AG09319 (cell line): ENCODE results near the gene RBM22.

Experiments used
- DNase-seq: peaks from one replicate; pipeline ENCODE4 v3.0.0-alpha.2; 2010; ENCODE audit warnings: low read depth; ENCODE audit errors: extremely low read depth
- CTCF ChIP-seq: IDR thresholded peaks from 2 replicates; pipeline ENCODE4 v1.5.1; 2011; ENCODE audit warnings: low read depth, mild to moderate bottlenecking, inconsistent platforms, low read length, moderate library complexity

Gene RBM22

DNA sequence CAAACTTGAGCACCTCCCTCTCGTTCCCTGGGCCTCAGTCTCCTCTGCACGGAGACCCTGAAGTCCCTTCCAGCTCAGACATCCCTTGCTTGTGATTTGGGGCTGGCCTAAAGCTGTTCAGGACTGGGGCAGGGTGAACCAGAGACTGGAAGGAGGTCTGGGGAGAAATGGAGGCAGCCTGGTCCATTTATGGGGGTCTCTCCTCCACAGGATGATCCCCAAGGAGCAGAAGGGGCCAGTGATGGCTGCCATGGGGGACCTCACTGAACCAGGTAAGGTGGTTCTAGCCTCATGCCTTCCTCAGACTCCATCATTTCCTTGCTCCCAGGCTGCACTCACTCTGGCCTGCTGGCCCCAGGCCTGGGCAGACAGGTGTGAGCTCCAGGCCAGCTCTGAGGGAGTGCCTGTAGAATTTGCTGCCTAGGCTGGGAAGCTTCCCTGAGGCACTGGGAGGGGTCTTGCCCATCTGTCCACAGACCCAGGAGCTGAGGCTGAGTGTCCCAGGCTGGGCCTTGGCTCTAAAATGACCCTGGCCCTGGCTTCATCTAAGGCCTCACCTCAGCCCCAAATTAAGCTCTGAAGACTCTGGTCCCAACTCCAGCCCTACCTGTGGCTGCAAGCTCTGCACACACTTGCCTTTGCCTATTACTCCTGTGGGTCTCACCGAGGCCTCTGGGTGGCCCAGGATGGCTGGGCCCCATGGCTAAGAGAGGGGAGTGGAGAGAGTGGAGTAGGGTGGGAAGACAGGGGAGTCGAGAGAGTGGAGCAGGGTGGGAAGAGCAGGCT is 37.9 kb downstream of the RBM22 start:
- TF ChIP-seq CTCF: no peak
- no peak for DNase-seq

- no peak for TF ChIP-seq CTCF
- DNase-seq: no peak
These were observed 38.9 kb downstream of the RBM22 start for GRCh38 chr5:150661821-150662596.

- TF ChIP-seq CTCF: no peak
- DNase-seq: no peak
These were observed 39.8 kb downstream of the RBM22 start, which contains the start of gene MYOZ3 for GRCh38 chr5:150661086-150661485. MYOZ3 (plus strand) TSS chr5:150661251; CDS start chr5:150662942, 1,691 bp downstream.

- no peak for TF ChIP-seq CTCF
- no peak for DNase-seq
These were observed 40.6 kb downstream of the RBM22 start for GRCh38 chr5:150660108-150660831.

- TF ChIP-seq CTCF: no peak
- no peak for DNase-seq
These were observed 41.3 kb downstream of the RBM22 start for GRCh38 chr5:150659360-150660107.

DNA sequence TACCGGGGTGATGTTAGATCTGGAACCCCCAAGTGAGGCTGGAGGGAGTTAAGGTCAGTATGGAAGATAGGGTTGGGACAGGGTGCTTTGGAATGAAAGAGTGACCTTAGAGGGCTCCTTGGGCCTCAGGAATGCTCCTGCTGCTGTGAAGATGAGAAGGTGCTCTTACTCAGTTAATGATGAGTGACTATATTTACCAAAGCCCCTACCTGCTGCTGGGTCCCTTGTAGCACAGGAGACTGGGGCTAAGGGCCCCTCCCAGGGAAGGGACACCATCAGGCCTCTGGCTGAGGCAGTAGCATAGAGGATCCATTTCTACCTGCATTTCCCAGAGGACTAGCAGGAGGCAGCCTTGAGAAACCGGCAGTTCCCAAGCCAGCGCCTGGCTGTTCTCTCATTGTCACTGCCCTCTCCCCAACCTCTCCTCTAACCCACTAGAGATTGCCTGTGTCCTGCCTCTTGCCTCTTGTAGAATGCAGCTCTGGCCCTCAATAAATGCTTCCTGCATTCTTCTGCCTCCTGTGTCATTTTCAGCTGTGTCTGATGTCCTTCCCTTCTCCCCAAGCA is 42.1 kb downstream of the RBM22 start:
- no peak for DNase-seq
- TF ChIP-seq CTCF: no peak
